ENCODE measurements around the gene MS4A1. TPM values are rescaled to one million over a fixed set of nuclear protein-coding genes. Genes with fewer than 3 reads are reported as not detected.
"Not testable (repeated sequence)": the region's sequence is repeated elsewhere in the genome, so short reads cannot be mapped to it uniquely, and the experiment has no call there.

MS4A1 gene
- total RNA-seq, 1 donor from 2014 or later, result not detected

DNA sequence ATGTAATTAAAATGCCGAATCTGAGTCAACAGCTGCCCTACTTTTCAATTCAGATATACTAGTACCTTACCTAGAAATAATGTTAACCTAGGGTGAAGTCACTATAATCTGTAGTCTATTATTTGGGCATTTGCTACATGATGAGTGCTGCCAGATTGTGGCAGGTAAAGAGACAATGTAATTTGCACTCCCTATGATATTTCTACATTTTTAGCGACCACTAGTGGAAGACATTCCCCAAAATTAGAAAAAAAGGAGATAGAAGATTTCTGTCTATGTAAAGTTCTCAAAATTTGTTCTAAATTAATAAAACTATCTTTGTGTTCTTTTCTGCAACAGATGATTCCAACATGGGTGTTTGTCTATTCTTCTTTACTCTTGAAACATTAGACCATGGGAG lies 14.1 kb downstream of the MS4A1 start:
- H3K27me3 Mint-ChIP-seq (ENCODE audit: insufficient read depth), result peaks cover 15% of the 10 kb centered on the region

DNA sequence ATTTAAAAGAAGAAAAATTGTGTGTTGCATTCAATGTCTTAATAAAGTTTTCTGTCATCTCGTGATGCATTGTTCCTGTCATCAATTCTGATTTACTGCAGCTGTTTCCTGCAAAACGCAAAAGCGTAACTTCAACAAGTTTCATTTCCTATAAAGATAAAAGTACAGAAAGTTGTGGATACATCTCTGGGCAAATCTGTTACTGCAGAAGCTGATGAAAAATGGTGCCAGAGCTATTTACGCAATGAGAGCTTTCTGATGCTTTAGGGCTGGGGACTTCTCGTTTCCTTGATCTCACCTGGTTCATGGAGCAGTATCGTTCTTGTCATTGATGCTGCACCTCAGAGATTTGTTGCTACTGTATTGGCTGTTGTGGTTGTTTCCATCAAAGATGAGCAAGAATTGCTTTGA lies 21.4 kb downstream of the MS4A1 start:
- Mint-ChIP-seq H3K27ac (no peak overlapping the region), H3K27me3 (ENCODE audit: insufficient read depth) (peaks cover 11% of the 10 kb centered on the region)
- intact Hi-C loops (cut with micrococcal nuclease), result no loop called here

More for the DNA sequence above, 14.1 kb downstream of the MS4A1 start:
- intact Hi-C loops (cut with micrococcal nuclease), result no loop called here
- Mint-ChIP-seq H3K9me3 (no peaks in the 10 kb centered on the region), H3K4me3 (no peak overlapping the region), H3K36me3 (ENCODE audit: low read depth) (no peaks in the 10 kb centered on the region), H3K27ac (no peak overlapping the region), H3K4me1 (ENCODE audit: low read depth) (no peaks in the 10 kb centered on the region)
- DNase-seq (ENCODE audit: low spot score), result no peak

DNA sequence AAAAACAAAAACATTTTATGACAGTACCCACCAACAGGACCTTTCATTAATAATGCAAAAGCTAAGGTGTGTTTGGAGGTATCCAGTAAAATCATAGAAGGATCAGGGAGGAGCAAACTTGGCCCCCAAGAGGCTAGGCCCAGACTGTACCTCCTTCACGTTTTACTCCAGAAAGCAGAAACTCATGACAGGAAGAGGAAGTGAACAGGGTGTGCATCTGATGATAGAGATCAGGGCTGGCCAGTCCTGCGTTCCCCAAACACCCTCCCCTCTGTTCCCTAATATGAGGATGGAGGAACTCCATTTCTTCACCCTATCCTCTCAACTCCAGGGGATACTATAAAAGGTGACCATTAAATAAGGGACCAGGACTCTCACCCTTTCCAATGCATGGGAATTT lies 26.7 kb downstream of the MS4A1 start:
- DNase-seq (ENCODE audit: low spot score), result no peak
- intact Hi-C loops (cut with micrococcal nuclease), result no loop called here
- no peak overlapping the region for H3K27ac Mint-ChIP-seq
- H3K36me3 Mint-ChIP-seq (ENCODE audit: low read depth), result no peaks in the 10 kb centered on the region
- H3K4me1 Mint-ChIP-seq (ENCODE audit: low read depth), result no peaks in the 10 kb centered on the region
- no peaks in the 10 kb centered on the region for H3K9me3 Mint-ChIP-seq
- no peak overlapping the region for H3K4me3 Mint-ChIP-seq
- H3K27me3 Mint-ChIP-seq (ENCODE audit: insufficient read depth), result peaks cover 7% of the 10 kb centered on the region

More for the DNA sequence above, 21.4 kb downstream of the MS4A1 start:
- H3K4me3 Mint-ChIP-seq, result no peak overlapping the region
- H3K4me1 Mint-ChIP-seq (ENCODE audit: low read depth), result no peaks in the 10 kb centered on the region
- DNase-seq (ENCODE audit: low spot score), result no peak
- H3K36me3 Mint-ChIP-seq (ENCODE audit: low read depth), result no peaks in the 10 kb centered on the region
- H3K9me3 Mint-ChIP-seq, result no peaks in the 10 kb centered on the region

GRCh38 chr11:60485987-60486386 lies 30.3 kb downstream of the MS4A1 start:
- Mint-ChIP-seq H3K27ac (no peak overlapping the region), H3K4me3 (no peak overlapping the region), H3K36me3 (ENCODE audit: low read depth) (no peaks in the 10 kb centered on the region), H3K27me3 (ENCODE audit: insufficient read depth) (peaks cover 8% of the 10 kb centered on the region), H3K9me3 (no peaks in the 10 kb centered on the region), H3K4me1 (ENCODE audit: low read depth) (no peaks in the 10 kb centered on the region)
- no peak for DNase-seq (ENCODE audit: low spot score)
- intact Hi-C loops (cut with micrococcal nuclease), result loop anchor here (1.0 kb wide), 1 partner anchor 123 kb away; no protein-coding TSS in a partner anchor

DNA sequence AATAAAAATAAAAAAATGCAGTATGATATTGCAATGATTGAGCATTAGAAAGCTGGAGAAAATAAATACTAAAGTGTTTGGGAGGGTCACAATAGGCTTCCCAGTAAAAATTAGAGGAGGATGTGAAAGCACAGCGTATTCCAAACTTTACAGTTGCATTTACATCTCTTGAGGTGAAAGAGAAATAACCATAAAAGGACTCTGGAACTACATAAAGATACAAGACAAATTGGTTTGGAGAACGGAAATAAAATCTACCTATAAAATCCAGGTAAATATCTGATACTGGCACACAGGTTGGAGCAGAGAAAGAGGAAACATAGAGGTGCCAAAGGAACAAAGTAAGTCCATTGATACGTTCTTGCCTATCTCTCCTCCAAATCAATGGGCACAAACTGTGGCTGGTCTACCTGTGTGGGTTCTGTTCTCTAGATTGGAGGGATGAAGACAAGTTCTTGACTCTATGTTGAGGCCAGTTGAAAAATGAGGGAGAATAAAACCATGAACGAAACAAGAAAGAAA lies 36.9 kb downstream of the MS4A1 start, which contains the start of gene MS4A12:
Gene MS4A12 (plus strand): TSS at position 291 of the 522 bp plus-strand sequence. CDS start 4,541 bp downstream, outside the sequence.
- Mint-ChIP-seq H3K36me3 (ENCODE audit: low read depth) (no peaks in the 10 kb centered on the region), H3K27ac (no peak within 1 kb of the TSS), H3K4me3 (no peak within 1 kb of the TSS), H3K9me3 (no peaks in the 10 kb centered on the region), H3K27me3 (ENCODE audit: insufficient read depth) (peaks cover 14% of the 10 kb centered on the region), H3K4me1 (ENCODE audit: low read depth) (no peaks in the 10 kb centered on the region)
- intact Hi-C loops (cut with micrococcal nuclease), result no loop called here
- DNase-seq (ENCODE audit: low spot score), result no peak

DNA sequence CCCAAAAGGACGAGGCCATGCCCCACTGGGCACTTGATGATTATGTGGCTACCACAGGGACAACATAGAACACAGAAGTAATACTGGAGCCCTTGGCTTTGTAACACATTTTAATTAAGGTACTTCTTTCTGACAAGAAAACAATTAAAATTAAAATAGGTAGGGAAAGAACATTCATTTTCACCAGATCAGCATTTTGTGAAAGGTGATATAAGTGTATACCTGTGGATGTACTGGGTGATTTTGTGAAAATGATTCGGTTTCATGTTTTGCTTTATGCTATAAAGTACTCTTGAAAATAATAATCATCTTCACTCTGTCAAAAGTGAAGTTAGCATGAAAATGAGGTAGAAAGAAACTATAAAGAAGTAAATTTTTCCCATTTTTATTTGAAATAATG lies 37.8 kb downstream of the MS4A1 start:
- intact Hi-C loops (cut with micrococcal nuclease), result no loop called here
- no peaks in the 10 kb centered on the region for H3K4me1 Mint-ChIP-seq (ENCODE audit: low read depth)
- H3K36me3 Mint-ChIP-seq (ENCODE audit: low read depth), result no peaks in the 10 kb centered on the region
- H3K27ac Mint-ChIP-seq, result no peak overlapping the region
- H3K9me3 Mint-ChIP-seq, result no peaks in the 10 kb centered on the region
- H3K27me3 Mint-ChIP-seq (ENCODE audit: insufficient read depth), result peaks cover 12% of the 10 kb centered on the region
- no peak overlapping the region for H3K4me3 Mint-ChIP-seq
- DNase-seq (ENCODE audit: low spot score), result no peak

DNA sequence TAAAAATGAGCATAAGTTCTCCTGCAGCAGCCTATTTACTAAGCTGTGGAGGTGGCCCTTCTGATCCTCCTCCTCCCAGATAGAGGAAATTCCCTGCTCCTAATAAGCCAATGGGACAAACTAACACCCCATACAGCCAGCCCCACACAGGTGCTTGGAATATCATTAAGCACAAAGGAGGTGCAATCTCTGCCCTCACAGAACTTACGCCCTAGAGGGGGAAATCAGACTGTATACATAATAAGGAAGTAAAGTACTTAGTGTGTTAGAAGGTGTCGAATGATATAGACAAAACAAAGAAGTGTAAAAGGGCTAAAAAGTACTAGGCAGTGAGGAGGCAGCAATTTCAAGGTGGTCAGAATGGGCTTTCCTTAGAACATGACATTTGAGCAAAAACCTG lies 42.8 kb downstream of the MS4A1 start:
- Mint-ChIP-seq H3K4me1 (ENCODE audit: low read depth) (no peaks in the 10 kb centered on the region), H3K36me3 (ENCODE audit: low read depth) (no peaks in the 10 kb centered on the region), H3K9me3 (no peaks in the 10 kb centered on the region), H3K4me3 (no peak overlapping the region), H3K27me3 (ENCODE audit: insufficient read depth) (peaks cover 32% of the 10 kb centered on the region), H3K27ac (no peak overlapping the region)
- DNase-seq (ENCODE audit: low spot score), result no peak
- intact Hi-C loops (cut with micrococcal nuclease), result no loop called here

DNA sequence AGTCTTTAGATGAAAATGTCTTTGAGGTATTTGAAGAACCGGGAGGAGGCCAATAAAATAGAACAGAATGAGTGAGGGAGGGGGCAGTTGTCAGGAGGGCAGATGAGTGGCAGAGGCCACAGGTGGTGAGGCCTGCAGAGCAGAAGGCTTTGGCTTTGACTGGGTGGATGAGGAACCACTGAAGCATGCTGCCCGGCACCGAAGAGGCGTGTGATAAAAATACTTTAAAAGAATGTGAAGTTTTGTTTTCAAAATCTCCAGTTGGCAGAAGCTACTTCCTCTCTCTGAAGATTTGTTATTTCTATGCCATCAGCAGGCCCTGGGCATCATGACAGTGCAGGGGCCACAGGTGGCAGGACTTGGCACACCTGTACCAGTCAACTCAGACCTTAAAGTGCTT lies 43.2 kb downstream of the MS4A1 start:
- Mint-ChIP-seq H3K9me3 (no peaks in the 10 kb centered on the region), H3K27ac (no peak overlapping the region), H3K36me3 (ENCODE audit: low read depth) (no peaks in the 10 kb centered on the region), H3K4me3 (no peak overlapping the region), H3K4me1 (ENCODE audit: low read depth) (no peaks in the 10 kb centered on the region), H3K27me3 (ENCODE audit: insufficient read depth) (peaks cover 32% of the 10 kb centered on the region)
- no peak for DNase-seq (ENCODE audit: low spot score)
- intact Hi-C loops (cut with micrococcal nuclease), result no loop called here

GRCh38 chr11:60500276-60500910 lies 44.7 kb downstream of the MS4A1 start:
- Mint-ChIP-seq H3K36me3 (ENCODE audit: low read depth) (no peaks in the 10 kb centered on the region), H3K27ac (no peak overlapping the region), H3K9me3 (no peaks in the 10 kb centered on the region), H3K4me1 (ENCODE audit: low read depth) (peaks cover 10% of the 10 kb centered on the region), H3K4me3 (no peak overlapping the region), H3K27me3 (ENCODE audit: insufficient read depth) (peaks cover 31% of the 10 kb centered on the region)
- intact Hi-C loops (cut with micrococcal nuclease), result no loop called here
- no peak for DNase-seq (ENCODE audit: low spot score)

DNA sequence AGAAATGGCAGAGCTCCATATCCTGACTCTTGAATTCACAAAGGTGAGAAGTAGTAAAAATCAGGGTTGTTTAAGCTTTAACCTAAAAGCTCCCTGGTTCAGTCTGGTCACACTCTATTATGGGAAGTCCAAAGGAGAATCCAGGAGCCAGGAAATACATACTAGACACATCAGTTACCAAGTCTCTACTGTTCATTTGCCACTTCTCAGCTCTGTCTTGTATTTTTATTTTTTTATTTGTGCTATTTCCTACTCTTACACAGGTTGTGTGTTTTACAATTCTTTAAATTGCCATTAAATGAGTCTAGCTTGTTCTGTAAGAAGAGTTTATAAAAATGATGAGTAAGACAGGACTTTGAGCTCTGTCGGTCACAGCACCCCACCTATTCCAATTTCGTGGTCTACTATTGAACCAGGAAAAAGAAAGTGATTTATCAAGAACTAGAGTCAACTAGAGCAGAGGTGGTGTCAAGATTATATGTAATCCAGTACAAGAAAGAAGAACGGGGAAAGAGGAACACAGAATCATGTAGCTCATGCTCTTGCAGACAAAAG lies 46.7 kb downstream of the MS4A1 start:
- no peaks in the 10 kb centered on the region for H3K36me3 Mint-ChIP-seq (ENCODE audit: low read depth)
- H3K27me3 Mint-ChIP-seq (ENCODE audit: insufficient read depth), result peaks cover 41% of the 10 kb centered on the region
- no peak overlapping the region for H3K4me3 Mint-ChIP-seq
- H3K9me3 Mint-ChIP-seq, result no peaks in the 10 kb centered on the region
- no peak overlapping the region for H3K27ac Mint-ChIP-seq
- H3K4me1 Mint-ChIP-seq (ENCODE audit: low read depth), result peaks cover 10% of the 10 kb centered on the region
- intact Hi-C loops (cut with micrococcal nuclease), result no loop called here
- no peak for DNase-seq (ENCODE audit: low spot score)

GRCh38 chr11:60504219-60504905 lies 48.7 kb downstream of the MS4A1 start:
- Mint-ChIP-seq H3K4me3 (no peak overlapping the region), H3K9me3 (peaks cover 4% of the 10 kb centered on the region), H3K4me1 (ENCODE audit: low read depth) (peaks cover 10% of the 10 kb centered on the region), H3K36me3 (ENCODE audit: low read depth) (no peaks in the 10 kb centered on the region), H3K27ac (no peak overlapping the region), H3K27me3 (ENCODE audit: insufficient read depth) (peaks cover 35% of the 10 kb centered on the region)
- DNase-seq (ENCODE audit: low spot score), result no peak
- intact Hi-C loops (cut with micrococcal nuclease), result loop anchor here (1.0 kb wide), 1 partner anchor 58 kb away; no protein-coding TSS in a partner anchor

- DNase-seq (ENCODE audit: low spot score); H3K36me3 Mint-ChIP-seq (ENCODE audit: low read depth); H3K4me3 Mint-ChIP-seq; H3K27ac Mint-ChIP-seq; H3K4me1 Mint-ChIP-seq (ENCODE audit: low read depth); intact Hi-C loops (cut with micrococcal nuclease); H3K9me3 Mint-ChIP-seq: not testable (repeated sequence)
- H3K27me3 Mint-ChIP-seq (ENCODE audit: insufficient read depth), result peaks cover 14% of the 10 kb centered on the region
Observed at GRCh38 chr11:60509609-60510008, 54.0 kb downstream of the MS4A1 start.

DNA sequence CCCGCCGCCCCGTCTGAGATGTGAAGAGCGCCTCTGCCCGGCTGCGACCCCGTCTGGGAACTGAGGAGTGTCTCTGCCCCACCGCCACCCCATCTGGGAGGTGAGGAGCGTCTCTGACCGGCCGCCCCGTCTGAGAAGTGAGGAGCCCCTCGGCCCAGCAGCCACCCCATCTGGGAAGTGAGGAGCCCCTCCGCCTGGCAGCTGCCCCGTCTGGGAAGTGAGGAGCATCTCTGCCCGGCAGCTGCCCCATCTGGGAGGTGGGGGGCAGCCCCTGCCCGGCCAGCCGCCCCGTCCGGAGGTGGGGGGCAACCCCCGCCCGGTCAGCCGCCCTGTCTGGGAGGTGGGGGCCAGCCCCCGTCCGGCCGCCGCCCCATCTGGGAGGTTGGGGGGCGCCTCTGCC lies 54.6 kb downstream of the MS4A1 start:
- H3K36me3 Mint-ChIP-seq (ENCODE audit: low read depth); intact Hi-C loops (cut with micrococcal nuclease); H3K9me3 Mint-ChIP-seq; H3K4me3 Mint-ChIP-seq; DNase-seq (ENCODE audit: low spot score); H3K27ac Mint-ChIP-seq; H3K4me1 Mint-ChIP-seq (ENCODE audit: low read depth): not testable (repeated sequence)
- H3K27me3 Mint-ChIP-seq (ENCODE audit: insufficient read depth), result peaks cover 14% of the 10 kb centered on the region

All from activated T-helper 1 cell treated with anti-CD3 and anti-CD28 coated beads, Interleukin-12 subunit alpha, Interleukin-12 subunit beta, Interleukin-2, Interleukin-4 antibody, amounts not matched to agents 30 ng/mL and 10 ng/mL and 1 ng/mL, durations not matched to agents 14 hours and 24 hours and 36 hours (primary cell).